ENCODE data around the gene OR10J5. TPM values are rescaled to one million over a fixed set of nuclear protein-coding genes. Genes with fewer than 3 reads are reported as not detected.

The OR10J5 gene
- total and polyA plus RNA-seq, 4 donors = 0.46 to 5.7 TPM; not detected in 2

- TF ChIP-seq ZBTB33 (IDR thresholded peaks at IDR 0.05) = no peak
Measured at GRCh38 chr1:159508951-159509350, 26.9 kb downstream of the OR10J5 start (continued).

GRCh38 chr1:159505676-159506075 is 30.1 kb downstream of the OR10J5 start:
- Histone ChIP-seq H3K9me3 (ENCODE audit: control insufficient read depth in 4 of 4, low read length in 3 of 4) (no peaks in the 10 kb centered on the region), H3K27ac (ENCODE audit: low read depth in 1 of 2, low read length in 2 of 2) (no peak overlapping the region), H3K9ac (ENCODE audit: low read depth in 1 of 2, low read length in 2 of 2) (no peak overlapping the region), H3K4me3 (ENCODE audit: low read depth in 1 of 3, low read length in 3 of 3) (no peak overlapping the region), H3K4me1 (ENCODE audit: control insufficient read depth in 4 of 4, insufficient read depth in 4 of 4, low read length in 3 of 4) (peaks cover 0 to 28% (median 13%) of the 10 kb centered on the region in 4 donors), H3K36me3 (ENCODE audit: control insufficient read depth in 4 of 4, insufficient read depth in 3 of 4, low read depth in 1 of 4, low read length in 3 of 4) (no peaks in the 10 kb centered on the region), H3K27me3 (ENCODE audit: control insufficient read depth in 4 of 4, insufficient read depth in 4 of 4, low read length in 3 of 4) (no peaks in the 10 kb centered on the region)
- no peak for DNase-seq (ENCODE audit: low spot score)
- no peak for TF ChIP-seq FOXA1 (IDR thresholded peaks at IDR 0.05)
- no peak for TF ChIP-seq HNF4G (IDR thresholded peaks at IDR 0.05)
- TF ChIP-seq REST (IDR thresholded peaks at IDR 0.05) = no peak
- TF ChIP-seq FOXA2 (IDR thresholded peaks at IDR 0.05) = no peak
- TF ChIP-seq RAD21 (IDR thresholded peaks at IDR 0.05) = no peak

GRCh38 chr1:159501082-159501481 is 34.7 kb downstream of the OR10J5 start:
- Histone ChIP-seq H3K9ac (ENCODE audit: low read depth in 1 of 2, low read length in 2 of 2) (no peak overlapping the region), H3K4me3 (ENCODE audit: low read depth in 1 of 3, low read length in 3 of 3) (no peak overlapping the region), H3K27me3 (ENCODE audit: control insufficient read depth in 4 of 4, insufficient read depth in 4 of 4, low read length in 3 of 4) (no peaks in the 10 kb centered on the region), H3K36me3 (ENCODE audit: control insufficient read depth in 4 of 4, insufficient read depth in 3 of 4, low read depth in 1 of 4, low read length in 3 of 4) (no peaks in the 10 kb centered on the region), H3K9me3 (ENCODE audit: control insufficient read depth in 4 of 4, low read length in 3 of 4) (peaks cover 0 to 2% (median 0%) of the 10 kb centered on the region in 4 donors), H3K4me1 (ENCODE audit: control insufficient read depth in 4 of 4, insufficient read depth in 4 of 4, low read length in 3 of 4) (peaks cover 0 to 7% (median 0%) of the 10 kb centered on the region in 4 donors), H3K27ac (ENCODE audit: low read depth in 1 of 2, low read length in 2 of 2) (no peak overlapping the region)
- DNase-seq (ENCODE audit: low spot score) = no peak
- 78% methylated on average over 1 of the region's 1 CpG for WGBS
- no peak for TF ChIP-seq HNF4A (conservative IDR thresholded peaks at IDR 0.05)
- no peak for TF ChIP-seq GABPA (IDR thresholded peaks at IDR 0.05 in 1 of 2, conservative IDR thresholded peaks at IDR 0.05 in 1 of 2)
- no peak for TF ChIP-seq EGR1 (IDR thresholded peaks at IDR 0.05; ENCODE audit: low read depth in 2 of 2)
- no peak for TF ChIP-seq MAX (IDR thresholded peaks at IDR 0.05)
- no peak for TF ChIP-seq RXRA (IDR thresholded peaks at IDR 0.05)
- no peak for TF ChIP-seq ZBTB33 (IDR thresholded peaks at IDR 0.05)
- no peak for TF ChIP-seq FOXA1 (IDR thresholded peaks at IDR 0.05)
- TF ChIP-seq JUND (IDR thresholded peaks at IDR 0.05) = no peak
- TF ChIP-seq HNF4G (IDR thresholded peaks at IDR 0.05) = no peak
- no peak for TF ChIP-seq SP1 (IDR thresholded peaks at IDR 0.05)
- no peak for TF ChIP-seq NR2F2 (IDR thresholded peaks at IDR 0.05)
- TF ChIP-seq ATF3 (IDR thresholded peaks at IDR 0.05) = no peak
- TF ChIP-seq FOXA2 (IDR thresholded peaks at IDR 0.05) = no peak
- TF ChIP-seq CTCF (IDR thresholded peaks at IDR 0.05; ENCODE audit: low read depth, low read length, missing input control) = no peak
- no peak for TF ChIP-seq YY1 (IDR thresholded peaks at IDR 0.05)
- no peak for TF ChIP-seq RAD21 (IDR thresholded peaks at IDR 0.05)
- no peak for TF ChIP-seq REST (IDR thresholded peaks at IDR 0.05)
